GM19035 (cell line): Measurements from ENCODE around the gene MRTFA.
"Not testable (repeated sequence)": the region's sequence is repeated elsewhere in the genome, so short reads cannot be mapped to it uniquely, and the experiment has no call there.

ENCODE experiments used
- ATAC-seq: cut with Tn5 transposase; IDR thresholded peaks from one replicate; pipeline ENCODE4 v1.9.1; 2021; ENCODE audit not compliant: unreplicated experiment

MRTFA gene

DNA sequence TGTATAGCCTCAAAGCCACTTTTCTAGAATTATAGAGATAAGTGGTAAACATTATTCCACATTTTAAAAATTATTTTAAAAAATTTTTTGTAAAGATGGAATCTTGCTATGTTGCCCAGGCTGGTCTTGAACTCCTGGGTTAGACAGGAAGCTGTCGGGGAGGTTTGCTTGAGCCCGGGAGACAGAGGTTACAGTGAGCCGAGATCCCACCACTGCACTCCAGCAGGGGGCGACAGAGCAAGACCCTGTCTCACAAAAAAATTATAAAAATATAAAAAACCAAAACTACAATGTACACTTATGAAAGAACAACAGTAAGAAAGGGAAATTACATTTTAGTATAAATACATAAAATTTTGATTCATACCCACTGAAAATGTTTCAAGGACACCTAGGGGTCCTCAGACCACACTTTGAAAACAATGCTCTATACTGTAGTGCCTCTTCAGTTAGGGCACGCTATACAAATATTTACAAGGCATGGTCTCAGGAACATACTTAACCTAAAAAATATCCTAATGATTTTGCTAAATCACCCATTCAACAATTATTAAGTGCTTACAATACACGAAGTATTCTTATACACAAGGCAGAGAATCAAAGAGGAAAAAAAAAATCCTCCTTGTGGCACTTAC is 111.2 kb downstream of the MRTFA start:
- no peak for ATAC-seq

DNA sequence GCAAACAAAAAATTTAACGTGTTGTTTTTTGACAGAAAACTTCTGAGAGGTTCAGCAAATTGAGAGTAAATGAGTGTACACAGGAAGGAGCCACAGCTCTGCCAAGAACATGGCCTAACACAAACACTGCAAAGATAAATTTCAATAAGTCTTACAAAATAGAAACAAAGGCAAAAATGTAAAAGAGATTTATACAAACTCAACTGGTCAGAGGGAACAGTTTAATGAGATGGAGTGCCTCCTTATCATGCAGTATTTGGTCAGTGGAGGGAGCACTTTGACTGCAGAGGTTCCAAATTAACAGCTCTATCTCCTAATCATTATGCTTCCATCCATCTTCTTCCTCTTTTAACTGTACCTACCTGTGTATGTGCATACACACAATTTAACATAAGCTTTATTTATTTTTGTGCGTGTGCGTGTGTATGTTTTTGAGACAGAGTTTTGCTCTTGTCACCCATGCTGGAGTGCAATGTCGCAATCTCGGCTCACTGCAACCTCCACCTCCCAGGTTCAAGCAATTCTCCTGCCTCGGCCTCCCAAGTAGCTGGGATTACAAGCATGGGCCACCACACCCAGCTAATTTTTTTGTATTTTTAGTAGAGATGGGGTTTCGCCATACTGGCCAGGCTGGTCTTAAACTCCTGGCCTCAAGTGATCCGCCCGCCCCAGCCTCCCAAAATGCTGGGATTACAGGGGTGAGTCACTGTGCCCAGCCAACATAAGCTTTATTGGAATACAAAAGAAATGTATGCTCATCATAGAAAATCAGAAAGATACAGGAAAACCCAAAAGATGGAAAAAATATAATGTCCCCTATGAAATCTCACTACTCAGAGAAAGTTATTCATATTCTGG is 111.9 kb downstream of the MRTFA start:
- ATAC-seq: no peak

DNA sequence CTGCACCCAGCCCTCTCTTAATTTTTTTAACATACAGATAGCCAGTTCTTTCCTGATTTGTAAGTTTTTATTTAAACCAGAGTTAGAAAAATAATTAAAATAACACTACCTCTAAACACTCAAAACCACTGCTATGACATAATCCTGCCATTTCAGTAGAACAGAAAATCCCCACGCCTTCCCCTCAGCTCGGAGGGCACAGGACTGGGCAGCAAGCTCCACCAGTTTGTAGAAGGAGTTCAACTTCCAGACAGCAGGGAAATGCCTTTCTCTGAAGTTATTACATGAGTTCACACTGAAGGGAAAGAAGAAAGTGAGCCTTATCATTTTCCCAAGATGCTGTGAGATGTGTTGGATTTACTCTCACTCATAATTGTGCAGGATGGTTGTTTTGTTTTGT is 114.4 kb downstream of the MRTFA start:
- no peak for ATAC-seq

DNA sequence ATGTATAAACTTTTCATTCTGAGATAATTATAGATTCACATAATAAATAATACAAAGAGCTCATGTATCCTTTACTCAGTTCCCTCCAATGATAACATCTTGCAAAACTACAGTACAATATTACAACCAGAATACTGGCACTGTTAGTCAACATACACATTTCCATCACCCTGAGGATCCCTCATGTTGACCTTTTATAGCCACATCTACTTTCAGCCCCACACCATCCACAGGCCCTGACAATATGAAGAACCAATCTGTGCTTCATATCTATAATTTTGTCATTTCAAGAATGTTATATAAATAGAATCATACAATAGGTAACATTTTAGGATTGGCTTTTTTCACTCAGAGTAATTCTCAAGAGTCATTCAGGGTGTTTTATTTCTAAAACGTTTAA is 115.5 kb downstream of the MRTFA start:
- ATAC-seq: no peak

DNA sequence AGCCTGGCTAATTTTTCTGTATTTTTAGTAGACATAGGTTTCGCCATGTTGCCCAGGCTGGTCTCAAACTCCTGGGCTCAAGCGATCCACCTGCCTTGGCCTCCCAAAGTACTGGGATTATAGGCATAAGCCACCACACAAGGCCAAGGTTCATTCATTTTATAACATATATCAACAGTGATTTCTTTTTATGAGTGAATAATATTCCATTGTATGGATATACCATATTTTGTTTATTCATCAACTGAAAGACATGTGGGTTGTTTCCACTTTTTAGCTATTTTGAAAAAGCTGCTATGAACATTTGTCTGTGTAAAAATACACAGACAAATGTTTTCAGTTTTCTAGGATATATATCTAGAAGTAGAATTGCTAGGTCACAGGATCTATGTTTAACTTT is 116.0 kb downstream of the MRTFA start:
- ATAC-seq: no peak

DNA sequence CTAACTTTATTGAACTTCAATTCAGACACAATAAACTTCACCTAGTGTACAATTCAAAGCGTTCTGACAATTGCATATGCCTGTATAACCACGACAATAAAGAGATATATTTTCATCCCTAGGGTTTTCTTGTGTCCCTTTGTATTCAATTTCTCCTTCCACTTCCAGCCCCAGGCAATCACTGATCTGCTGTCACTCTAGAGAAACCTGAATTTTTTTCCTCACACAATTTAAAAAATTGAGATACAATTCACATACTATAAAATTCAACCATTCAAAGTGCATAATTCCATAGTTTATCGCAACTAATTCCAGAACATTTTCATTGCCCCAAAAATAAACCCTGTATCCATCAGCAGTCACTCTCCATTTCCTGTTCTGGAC is 116.6 kb downstream of the MRTFA start:
- no peak for ATAC-seq

DNA sequence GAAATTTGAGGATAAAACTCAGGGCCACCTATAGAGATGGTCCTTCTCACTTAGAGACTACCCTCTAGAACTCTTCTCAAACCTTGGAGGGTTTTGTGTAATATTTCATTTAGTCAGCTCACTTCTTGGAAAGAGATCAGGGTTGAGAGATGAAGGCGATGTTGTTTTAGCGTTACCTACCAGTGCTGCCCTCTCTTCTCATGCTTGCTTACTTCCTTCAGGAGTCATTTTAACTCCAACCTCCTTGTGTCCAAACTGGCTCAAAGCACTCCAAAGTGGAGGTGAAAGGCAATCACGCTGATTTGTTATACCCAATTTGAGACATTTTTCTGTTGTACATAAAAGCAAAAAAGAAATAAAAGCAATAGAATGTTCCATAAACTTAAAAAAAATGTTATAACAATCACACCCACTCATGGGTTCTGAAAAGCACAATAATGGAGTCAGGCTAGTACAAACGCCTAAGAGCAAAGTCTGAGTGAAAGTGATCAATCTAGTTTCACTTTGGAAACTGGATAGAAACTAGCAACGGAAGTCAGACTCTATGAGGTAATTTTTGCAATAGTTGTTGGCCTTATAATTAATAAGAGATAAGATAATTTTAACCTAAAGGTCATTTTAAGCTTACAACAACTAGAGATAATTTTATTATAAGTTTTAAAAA is 117.1 kb downstream of the MRTFA start:
- ATAC-seq: no peak

DNA sequence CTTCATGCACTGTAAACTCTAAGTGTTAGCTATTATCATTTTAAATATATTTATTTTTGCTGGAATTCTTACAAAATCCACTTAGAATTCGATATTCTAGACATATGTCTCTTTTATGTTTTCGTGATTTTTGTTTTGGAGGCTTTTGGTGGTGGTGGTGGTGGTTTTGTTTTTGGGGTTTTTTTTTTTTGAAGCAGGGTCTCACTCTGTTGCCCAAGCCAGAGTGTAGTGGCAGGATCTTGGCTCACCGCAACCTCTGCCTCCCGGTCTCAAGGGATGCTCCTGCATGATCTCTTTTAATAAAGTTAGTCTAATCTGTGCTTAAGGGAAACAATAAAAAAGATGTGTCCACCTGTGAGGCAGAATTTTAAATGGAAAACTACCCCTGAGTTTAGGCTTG is 117.7 kb downstream of the MRTFA start:
- ATAC-seq: no peak

DNA sequence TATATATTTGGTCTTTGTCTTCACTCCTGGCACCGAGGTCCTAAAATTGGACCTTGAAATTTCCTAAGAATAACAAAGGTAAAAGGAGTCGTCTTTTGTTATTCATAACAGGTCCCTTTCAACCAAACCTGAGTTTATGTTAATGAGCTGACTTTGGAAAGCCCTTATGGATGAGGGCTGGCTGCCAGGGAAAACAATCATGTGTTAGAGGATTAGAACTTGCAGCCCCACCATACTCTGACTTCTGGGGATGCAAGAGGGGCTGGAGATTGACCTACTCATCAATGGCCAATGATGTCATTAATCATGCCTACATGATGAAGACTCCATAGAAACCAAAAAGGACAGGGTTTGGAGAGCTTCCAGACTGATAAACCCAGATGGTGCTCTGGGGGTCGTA is 118.9 kb downstream of the MRTFA start:
- no peak for ATAC-seq

DNA sequence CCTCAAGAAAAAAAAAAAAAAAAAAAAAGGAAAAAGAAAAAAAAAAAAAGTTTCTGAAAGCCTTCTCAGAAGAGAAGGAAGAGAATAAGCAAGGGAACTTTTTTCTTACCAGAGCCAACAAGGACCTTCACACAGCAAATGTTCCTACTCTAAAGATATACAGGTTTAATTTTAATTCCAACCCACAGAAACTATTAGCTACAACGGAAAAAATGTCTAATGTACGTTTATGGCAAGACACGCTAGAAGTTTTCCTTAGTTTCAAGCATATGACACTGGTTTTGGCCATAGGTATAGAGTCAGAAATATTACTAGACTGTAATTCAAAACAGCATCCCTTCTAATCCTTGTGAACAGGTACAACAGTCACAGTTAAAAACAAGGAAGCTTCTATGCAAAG is 120.1 kb downstream of the MRTFA start:
- ATAC-seq: no peak

DNA sequence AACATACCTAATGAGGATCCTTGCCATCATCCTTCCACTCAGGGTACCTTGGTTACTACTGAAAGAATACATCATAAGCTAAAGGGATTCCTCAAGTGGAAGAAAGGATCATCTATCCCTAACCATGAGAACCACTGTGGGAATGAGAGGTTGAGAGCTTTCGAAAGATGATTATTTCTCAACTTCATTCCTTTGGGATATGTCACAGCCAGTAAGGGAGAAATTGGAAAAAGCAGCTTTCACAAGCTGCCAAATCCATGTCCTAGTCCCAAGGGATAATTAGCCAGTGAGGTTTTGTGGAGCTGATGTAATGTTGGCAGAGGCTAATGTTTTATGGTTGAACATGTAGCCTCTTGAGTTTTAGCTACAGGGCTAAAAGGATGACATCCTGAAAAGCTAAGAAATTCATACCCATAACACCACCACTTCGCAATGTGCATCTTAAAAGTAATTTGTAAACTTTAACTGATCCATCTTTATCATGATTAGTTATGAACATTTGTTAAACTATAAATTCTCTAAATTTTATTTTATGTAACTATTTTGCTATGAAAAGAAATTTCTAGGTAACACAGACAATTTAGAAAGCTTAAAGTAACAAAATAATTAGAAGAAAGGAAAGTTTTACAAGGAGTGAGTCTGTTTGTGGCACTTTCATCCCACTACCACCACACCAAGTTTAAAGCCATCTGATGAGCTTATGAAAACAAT is 123.9 kb downstream of the MRTFA start:
- ATAC-seq: no peak

DNA sequence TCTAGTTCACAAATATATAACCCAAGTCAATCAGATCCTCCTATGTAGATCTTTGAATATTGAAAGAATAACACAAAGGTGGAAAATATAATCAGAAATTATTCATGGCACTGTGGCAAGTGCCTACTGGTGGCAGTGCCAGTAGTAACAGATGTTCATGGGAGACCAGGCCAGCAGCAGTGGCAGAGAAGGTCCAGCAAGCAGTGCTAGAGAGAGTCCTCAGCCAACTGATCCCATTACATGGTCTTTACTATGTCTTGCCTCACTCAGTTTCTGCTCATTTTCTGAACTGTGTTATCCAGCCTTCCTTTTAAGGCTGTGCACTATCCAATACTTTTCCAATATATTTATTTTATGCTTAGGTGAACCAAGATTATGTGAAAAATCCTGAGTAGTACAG is 124.9 kb downstream of the MRTFA start:
- ATAC-seq: no peak

DNA sequence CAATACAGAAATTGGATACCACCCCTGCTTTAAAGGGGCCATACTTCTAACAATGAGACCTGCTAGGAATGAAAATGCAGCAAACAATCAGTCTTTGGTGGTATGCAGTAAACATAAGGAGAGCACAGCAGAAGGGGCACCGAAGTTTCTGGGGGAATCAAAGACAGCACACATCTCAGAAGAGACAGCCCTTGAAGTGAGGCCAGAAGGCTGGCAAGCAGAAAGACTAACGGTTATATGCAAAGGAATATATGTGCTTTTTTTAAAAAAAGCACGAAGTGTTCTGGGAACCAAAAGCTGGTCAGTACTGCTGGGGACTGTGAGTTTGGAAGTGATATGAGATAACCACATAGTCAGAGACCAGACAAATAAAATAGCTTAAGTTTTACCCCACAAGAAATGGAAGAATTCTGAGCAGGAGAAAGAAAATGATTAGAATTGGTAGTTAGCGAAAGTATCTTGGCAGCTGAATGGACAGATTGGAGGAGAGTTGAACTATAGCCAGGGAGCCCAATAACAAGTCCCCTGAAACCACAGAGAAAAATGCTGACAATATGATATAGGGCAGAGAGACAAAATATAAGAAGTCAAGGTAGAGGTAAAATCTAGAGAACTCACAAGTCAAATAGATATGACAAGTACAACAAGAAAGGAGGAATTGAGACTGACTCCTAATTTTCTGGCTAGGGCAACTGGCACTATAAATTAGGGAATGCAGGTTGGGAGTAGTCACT is 125.7 kb downstream of the MRTFA start:
- ATAC-seq: no peak

DNA sequence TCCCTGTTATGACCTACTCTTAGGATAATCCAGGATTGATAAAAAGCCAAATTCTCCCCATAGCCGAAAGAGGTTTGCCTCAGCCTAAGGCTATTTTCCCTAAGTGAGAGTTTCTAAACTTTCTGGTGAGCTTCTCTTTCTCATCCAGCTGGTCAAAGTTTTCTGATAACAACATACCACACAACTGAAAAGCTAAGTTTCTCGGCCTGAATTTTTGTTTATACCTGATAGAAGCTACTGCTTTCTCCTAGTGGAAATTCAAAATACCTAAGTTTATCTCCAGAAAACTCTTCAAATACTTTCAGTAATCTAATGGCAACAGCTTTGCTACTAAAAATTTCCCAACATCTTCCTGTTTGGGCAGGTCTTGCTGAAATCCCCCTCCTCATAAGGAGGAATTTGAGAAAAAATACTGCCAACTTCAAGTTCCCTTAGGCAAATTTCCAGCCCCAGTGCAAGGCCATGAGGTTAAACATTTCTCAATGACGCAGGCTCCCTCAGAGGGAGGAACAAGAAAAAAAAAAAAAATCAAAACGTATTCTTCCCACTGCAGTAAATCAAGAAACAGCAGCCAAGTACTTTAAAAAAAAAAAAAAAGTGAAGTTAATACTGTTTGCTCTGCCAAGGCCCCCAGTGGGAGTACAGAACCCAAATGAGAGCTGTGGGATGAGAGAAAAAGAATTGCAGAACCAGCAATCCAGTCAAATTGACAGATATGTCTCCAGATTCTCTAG is 127.0 kb downstream of the MRTFA start:
- ATAC-seq: no peak

DNA sequence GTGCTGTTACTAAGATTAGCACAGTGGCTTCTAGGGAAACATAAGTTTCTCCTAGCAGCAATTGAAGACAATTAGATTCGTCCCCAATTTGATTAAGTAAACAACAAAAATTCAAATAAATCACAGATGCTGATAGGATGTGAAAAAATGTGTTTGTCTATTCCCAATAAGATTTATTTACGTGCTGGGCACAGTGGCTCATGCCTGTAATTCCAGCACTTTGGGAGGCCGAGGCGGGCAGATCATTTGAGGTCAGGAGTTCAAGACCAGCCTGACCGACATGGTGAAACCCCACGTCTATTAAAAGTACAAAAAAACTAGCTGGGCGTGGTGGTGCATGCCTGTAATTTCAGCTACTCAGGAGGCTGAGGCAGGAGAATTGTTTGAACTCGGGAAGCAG is 128.5 kb downstream of the MRTFA start:
- ATAC-seq: not testable (repeated sequence)

DNA sequence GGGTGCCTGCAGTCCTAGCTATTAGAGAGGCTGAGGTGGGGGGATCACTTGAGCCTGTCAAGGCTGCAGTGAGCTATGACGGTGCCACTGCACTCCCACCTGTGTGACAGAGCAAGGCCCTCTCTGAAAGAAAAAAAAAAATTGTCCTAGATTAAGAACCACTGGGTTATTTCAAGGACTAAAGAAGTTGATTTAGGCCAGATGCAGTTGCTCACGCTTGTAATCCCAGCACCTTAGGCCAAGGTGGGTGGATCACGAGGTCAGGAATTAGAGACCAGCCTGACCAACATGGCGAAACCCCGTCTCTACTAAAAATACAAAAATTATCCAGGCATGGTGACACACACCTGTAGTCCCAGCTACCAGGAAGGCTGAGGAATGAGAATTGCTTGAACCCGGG is 129.0 kb downstream of the MRTFA start:
- ATAC-seq: no peak

DNA sequence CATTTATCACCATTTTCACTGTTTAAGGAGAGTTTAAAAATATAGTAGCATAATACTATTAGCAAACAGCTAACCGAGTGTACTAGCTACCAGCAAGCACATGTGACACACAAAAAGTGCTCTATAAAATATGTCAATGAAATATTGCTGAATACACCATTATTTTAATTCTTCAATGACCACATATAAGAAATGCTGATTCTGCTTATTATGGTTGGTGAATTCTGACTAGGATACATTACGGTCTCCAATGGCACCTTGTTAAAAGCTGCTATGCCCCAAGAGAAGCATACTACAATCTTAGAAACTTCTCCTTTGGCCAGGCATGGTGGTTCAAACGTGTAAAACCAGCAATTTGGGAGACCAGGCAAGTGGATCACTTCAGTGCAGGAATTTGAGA is 129.8 kb downstream of the MRTFA start:
- no peak for ATAC-seq

DNA sequence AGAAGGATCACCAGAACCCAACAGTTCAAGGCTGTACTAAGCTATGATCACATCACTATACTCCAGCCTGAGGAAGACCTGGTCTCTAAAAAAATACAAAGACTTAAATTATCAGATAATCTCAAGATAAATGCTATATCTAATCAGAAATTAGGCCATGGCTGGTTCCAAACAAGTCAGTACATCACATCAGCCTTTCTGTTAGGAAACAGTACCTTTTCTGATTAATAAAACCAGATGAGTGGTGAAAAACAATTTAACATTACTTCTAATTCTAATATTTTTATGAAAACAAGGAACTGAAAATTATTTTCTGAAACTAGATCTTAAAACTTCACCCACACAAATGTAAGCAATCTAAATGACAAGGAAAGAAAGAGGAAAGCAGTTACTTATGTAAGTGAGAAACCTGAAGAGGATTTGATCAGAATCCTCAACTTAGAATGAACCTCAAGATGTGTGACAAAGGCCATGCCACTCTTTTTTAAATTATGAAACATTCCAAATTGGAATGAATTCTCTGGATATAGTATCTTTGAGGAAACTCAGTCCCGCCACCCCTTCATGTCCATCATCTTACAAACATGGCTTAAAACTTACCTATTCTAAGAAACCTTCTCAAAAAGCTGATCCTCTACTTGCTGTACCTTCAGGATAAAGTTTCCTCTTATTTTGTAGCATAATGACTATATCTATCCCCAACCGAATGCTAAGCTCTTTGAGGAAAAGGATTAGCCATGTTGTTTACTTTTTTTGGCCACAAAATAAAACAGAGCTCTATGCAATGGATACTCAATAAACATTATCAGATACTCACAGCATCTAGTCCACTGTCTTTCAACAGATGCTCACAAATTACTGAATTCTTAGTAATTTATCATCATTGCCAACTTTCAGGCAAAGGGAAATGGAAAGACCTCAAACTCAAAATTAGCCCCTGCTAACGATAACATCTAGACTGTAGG is 132.0 kb downstream of the MRTFA start:
- ATAC-seq: no peak

DNA sequence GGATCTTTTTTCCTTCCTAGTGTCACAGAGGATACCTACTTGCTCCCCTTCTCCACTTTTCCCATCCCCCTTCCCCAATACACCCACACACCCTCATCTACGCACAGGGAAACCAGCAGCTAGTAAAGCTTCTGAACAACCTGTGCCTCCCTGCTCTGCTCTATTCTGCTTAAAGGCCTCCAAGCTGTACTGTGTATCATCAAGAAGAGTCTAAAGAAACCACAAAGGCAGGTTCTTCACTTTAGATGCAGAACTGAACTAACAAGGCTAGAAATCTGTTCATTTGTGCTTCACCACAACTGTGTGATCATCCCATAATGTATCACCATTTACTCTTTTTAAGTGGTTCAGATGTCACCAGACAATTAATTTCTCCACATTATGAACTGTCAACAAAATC is 133.6 kb downstream of the MRTFA start:
- no peak for ATAC-seq
